Body of pancreas (tissue), 4 donors: Measurements from ENCODE around the gene MAEA. TPM values are rescaled to one million over a fixed set of nuclear protein-coding genes. Genes with fewer than 3 reads are reported as not detected.

Experiments
- ATAC-seq: fragments of 150-250 bp; one replicate; pipeline ENCODE4 v1.9.1; 2016
- DNase-seq, 4 donors: peaks; one replicate each; pipeline ENCODE4 v3.0.0-alpha.2; 2019
- H3K27ac ChIP-seq, 4 donors: fragments of 200-600 bp; sonication (generic); 1 replicate in 3 of 4; 2 replicates in 1 of 4; pipeline versions ENCODE4 v1.5.1 to v1.6.1; 2016 to 2019; ENCODE audit warnings: mild to moderate bottlenecking in 1 of 4, mixed read lengths in 1 of 4, moderate library complexity in 1 of 4
- H3K27me3 ChIP-seq, 2 donors: fragments of 200-600 bp; sonication (generic); one replicate each; pipeline ENCODE4 v1.6.0; 2016; ENCODE audit warnings: mild to moderate bottlenecking in 1 of 2
- H3K36me3 ChIP-seq, 2 donors: fragments of 200-600 bp; sonication (generic); replicated peaks in 1 of 2; 2 replicates each; pipeline ENCODE4 v1.5.1; 2016; ENCODE audit warnings: low read depth in 2 of 2; ENCODE audit not compliant: insufficient read depth in 1 of 2
- H3K4me1 ChIP-seq: fragments of 200-600 bp; sonication (generic); one replicate; pipeline ENCODE4 v1.6.0; 2016
- H3K4me3 ChIP-seq, 2 donors: fragments of 200-600 bp; sonication (generic); 1 replicate in 1 of 2; 2 replicates in 1 of 2; pipeline ENCODE4 v1.5.1; 2016 to 2019
- H3K9me3 ChIP-seq, 3 donors: fragments of 200-600 bp; sonication (generic); 1 replicate in 2 of 3; 2 replicates in 1 of 3; pipeline ENCODE4 v1.5.1; 2016
- CTCF ChIP-seq, 7 experiments: fragments of 450-650 bp in 4 of 7; fragments of 200-600 bp in 3 of 7; sonication (generic) in 3 of 7; IDR thresholded peaks; one replicate each; pipeline ENCODE4 v1.5.1; 2016 to 2019; ENCODE audit warnings: antibody characterized with exemption in 7 of 7
- POLR2A ChIP-seq, 3 donors: fragments of 450-650 bp; IDR thresholded peaks; one replicate each; pipeline ENCODE4 v1.6.1; 2016; ENCODE audit warnings: antibody characterized with exemption in 3 of 3, mild to moderate bottlenecking in 2 of 3
- WGBS, 2 donors: methylation state at CpG; one replicate each; pipeline ENCODE4 v1.1.5; 2017; 5-methylcytosine and 5-hydroxymethylcytosine counted together
- intact Hi-C: fragments of 100-400 bp; cut with DNase I; formaldehyde crosslinking; loops from one replicate; pipeline ENCODE4 v1.15.1; 2023
- total RNA-seq, 2 donors: library from RNA; depleted of rRNA; stranded (reverse); fragments of >200 nt; gene quantifications; one replicate each; pipeline ENCODE4 v1.1.0, GENCODE V29; 2016

The MAEA gene
- total RNA-seq, 2 donors from 2014 or later = 68.7 to 88.0 TPM

- Histone ChIP-seq H3K4me1 (peaks cover 4% of the 10 kb centered on the region), H3K36me3 (peaks cover 17 to 33% of the 10 kb centered on the region in 2 donors), H3K4me3 (no peak overlapping the region), H3K9me3 (no peaks in the 10 kb centered on the region), H3K27me3 (no peaks in the 10 kb centered on the region), H3K27ac (no peak overlapping the region)
- DNase-seq (no peak), ATAC-seq (no peak)
- no peak for TF ChIP-seq CTCF (IDR thresholded peaks at IDR 0.05)
- TF ChIP-seq POLR2A (IDR thresholded peaks at IDR 0.05) = no peak
- 96% methylated on average over 14 to 23 of the region's 28 CpGs for WGBS, 2 donors
- intact Hi-C loops = no loop called here
Observed at GRCh38 chr4:1315306-1315705, 25.6 kb downstream of the MAEA start.

GRCh38 chr4:1315836-1316536 is 26.3 kb downstream of the MAEA start:
- ATAC-seq (no peak), DNase-seq (no peak)
- H3K4me1 ChIP-seq = no peaks in the 10 kb centered on the region
- no peak overlapping the region for H3K4me3 ChIP-seq
- H3K36me3 ChIP-seq = peaks cover 17 to 33% of the 10 kb centered on the region in 2 donors
- TF ChIP-seq CTCF (IDR thresholded peaks at IDR 0.05) = no peak
- TF ChIP-seq POLR2A (IDR thresholded peaks at IDR 0.05) = no peak
- H3K9me3 ChIP-seq = no peaks in the 10 kb centered on the region
- intact Hi-C loops = no loop called here
- WGBS, 2 donors = 90 to 96% methylated on average over 17 to 23 of the region's 27 CpGs
- no peaks in the 10 kb centered on the region for H3K27me3 ChIP-seq
- H3K27ac ChIP-seq = no peak overlapping the region

GRCh38 chr4:1316537-1317168 is 27.0 kb downstream of the MAEA start:
- Histone ChIP-seq H3K9me3 (no peaks in the 10 kb centered on the region), H3K27me3 (no peaks in the 10 kb centered on the region), H3K4me1 (no peaks in the 10 kb centered on the region), H3K36me3 (peaks cover 17 to 33% of the 10 kb centered on the region in 2 donors), H3K4me3 (no peak overlapping the region), H3K27ac (no peak overlapping the region)
- WGBS, 2 donors = 92 to 94% methylated on average over 10 of the region's 16 CpGs
- no peak for TF ChIP-seq CTCF (IDR thresholded peaks at IDR 0.05)
- no peak for TF ChIP-seq POLR2A (IDR thresholded peaks at IDR 0.05)
- DNase-seq (no peak), ATAC-seq (no peak)
- intact Hi-C loops = no loop called here

- no peak overlapping the region for H3K27ac ChIP-seq
- no peaks in the 10 kb centered on the region for H3K4me1 ChIP-seq
- intact Hi-C loops = no loop called here
- H3K27me3 ChIP-seq = no peaks in the 10 kb centered on the region
- peaks cover 17 to 33% of the 10 kb centered on the region in 2 donors for H3K36me3 ChIP-seq
- H3K9me3 ChIP-seq = no peaks in the 10 kb centered on the region
- WGBS, 2 donors = 93 to 94% methylated on average over 13 to 29 of the region's 29 CpGs
- no peak for TF ChIP-seq POLR2A (IDR thresholded peaks at IDR 0.05)
- TF ChIP-seq CTCF (IDR thresholded peaks at IDR 0.05) = no peak
- ATAC-seq (peak; percentile 15), DNase-seq (no peak)
- no peak overlapping the region for H3K4me3 ChIP-seq
Observed at GRCh38 chr4:1317177-1318045, 27.7 kb downstream of the MAEA start.
